ENCODE results near the gene C11orf97. TPM values are rescaled to one million over a fixed set of nuclear protein-coding genes. Genes with fewer than 3 reads are reported as not detected.

The C11orf97 gene
- total and polyA plus RNA-seq, 9 of the 15 experiments (the other 6 are each of a cell fraction or from before 2014, with no cell fraction given) = not detected

GRCh38 chr11:94557992-94558391, 45.7 kb downstream of the C11orf97 start:
- Histone ChIP-seq H3K36me3 (ENCODE audit: control insufficient read depth, insufficient read depth, low read length) (no peaks in the 10 kb centered on the region), H3K9me3 (replicated peaks; ENCODE audit: control insufficient read depth, insufficient read depth, low read depth, low read length) (no peaks in the 10 kb centered on the region), H3K4me2 (ENCODE audit: insufficient read depth, low read length) (no peak overlapping the region), H3K4me3 (no peak overlapping the region), H2AFZ (ENCODE audit: low read depth, low read length) (no peak overlapping the region), H4K20me1 (replicated peaks; ENCODE audit: control insufficient read depth, insufficient read depth, low read length) (no peaks in the 10 kb centered on the region), H3K9ac (ENCODE audit: insufficient read depth in 1 of 2, low read depth in 2 of 2, low read length in 2 of 2) (no peak overlapping the region), H3K27me3 (ENCODE audit: control insufficient read depth in 2 of 2, insufficient read depth in 2 of 2, low read length in 2 of 2) (no peaks in the 10 kb centered on the region; a peak in 1 of 5 replicates), H3K79me2 (ENCODE audit: control insufficient read depth, insufficient read depth, low read length) (no peaks in the 10 kb centered on the region), H3K9me1 (ENCODE audit: control insufficient read depth, insufficient read depth, low read length) (no peaks in the 10 kb centered on the region), H3K4me1 (replicated peaks in 1 of 2; ENCODE audit: control insufficient read depth in 2 of 2, insufficient read depth in 2 of 2, low read length in 2 of 2) (peaks cover 0 to 15% of the 10 kb centered on the region in 2 experiments; a peak in 3 of 5 replicates), H3K27ac (ENCODE audit: extremely low read depth, low read depth, low read length) (no peak overlapping the region)
- intact Hi-C loops (cut with micrococcal nuclease) (no loop called here), in situ Hi-C loops (cut with MboI) (no loop called here)
- WGBS (ENCODE audit: insufficient coverage, low coverage, missing lambda C conversion rate) = 14% methylated on average over 1 of the region's 1 CpG
- ATAC-seq = no peak
- DNase-seq (ENCODE audit: extremely low read depth in 1 of 4, low spot score in 3 of 4) = no peak
- CTCF ChIA-PET (ENCODE audit: low intra/inter-chr PET ratio) = no interaction called here
- TF ChIP-seq, protein P1, sequence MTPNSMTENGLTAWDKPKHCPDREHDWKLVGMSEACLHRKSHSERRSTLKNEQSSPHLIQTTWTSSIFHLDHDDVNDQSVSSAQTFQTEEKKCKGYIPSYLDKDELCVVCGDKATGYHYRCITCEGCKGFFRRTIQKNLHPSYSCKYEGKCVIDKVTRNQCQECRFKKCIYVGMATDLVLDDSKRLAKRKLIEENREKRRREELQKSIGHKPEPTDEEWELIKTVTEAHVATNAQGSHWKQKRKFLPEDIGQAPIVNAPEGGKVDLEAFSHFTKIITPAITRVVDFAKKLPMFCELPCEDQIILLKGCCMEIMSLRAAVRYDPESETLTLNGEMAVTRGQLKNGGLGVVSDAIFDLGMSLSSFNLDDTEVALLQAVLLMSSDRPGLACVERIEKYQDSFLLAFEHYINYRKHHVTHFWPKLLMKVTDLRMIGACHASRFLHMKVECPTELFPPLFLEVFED (CRISPR knock-in tag; conservative IDR thresholded peaks at IDR 0.05) = no peak
- TF ChIP-seq IRF1 (CRISPR knock-in tag; IDR thresholded peaks at IDR 0.05; ENCODE audit: borderline replicate concordance) (no peak), TCF7 (IDR thresholded peaks at IDR 0.05; ENCODE audit: borderline replicate concordance) (no peak)
- TF ChIP-seq, protein P2, sequence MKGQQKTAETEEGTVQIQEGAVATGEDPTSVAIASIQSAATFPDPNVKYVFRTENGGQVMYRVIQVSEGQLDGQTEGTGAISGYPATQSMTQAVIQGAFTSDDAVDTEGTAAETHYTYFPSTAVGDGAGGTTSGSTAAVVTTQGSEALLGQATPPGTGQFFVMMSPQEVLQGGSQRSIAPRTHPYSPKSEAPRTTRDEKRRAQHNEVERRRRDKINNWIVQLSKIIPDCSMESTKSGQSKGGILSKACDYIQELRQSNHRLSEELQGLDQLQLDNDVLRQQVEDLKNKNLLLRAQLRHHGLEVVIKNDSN (CRISPR knock-in tag; IDR thresholded peaks at IDR 0.05) = no peak
- BruUV-seq (replicated peaks) = no TSS peak
- FAIRE-seq = no peak
- POLR2A ChIA-PET = interaction anchor here (0.7 to 1.6 kb wide), 2 partner anchors 11 to 743 kb away, joined by 4 to 5 read pairs; no protein-coding TSS in a partner anchor
